ENCODE results near the gene SASH3. TPM values are rescaled to one million over a fixed set of nuclear protein-coding genes. Genes with fewer than 3 reads are reported as not detected.

SASH3 gene
- total RNA-seq, 2 donors from 2014 or later, result 148 to 166 TPM

GRCh38 chrX:129763666-129764065 lies 16.1 kb upstream of the SASH3 start:
- no peaks in the 10 kb centered on the region for H3K36me3 Mint-ChIP-seq (ENCODE audit: insufficient read depth in 2 of 2)
- no peaks in the 10 kb centered on the region for H3K27me3 Mint-ChIP-seq (ENCODE audit: low read depth)
- H3K27ac Mint-ChIP-seq, result no peak overlapping the region
- peaks cover 30% of the 10 kb centered on the region for H3K4me1 Mint-ChIP-seq (ENCODE audit: low read depth)
- ATAC-seq (replicated peaks in 1 of 2) (no peak), DNase-seq (no peak)
- no peaks in the 10 kb centered on the region for H3K9me3 Mint-ChIP-seq
- no peak overlapping the region for H3K4me3 Mint-ChIP-seq

DNA sequence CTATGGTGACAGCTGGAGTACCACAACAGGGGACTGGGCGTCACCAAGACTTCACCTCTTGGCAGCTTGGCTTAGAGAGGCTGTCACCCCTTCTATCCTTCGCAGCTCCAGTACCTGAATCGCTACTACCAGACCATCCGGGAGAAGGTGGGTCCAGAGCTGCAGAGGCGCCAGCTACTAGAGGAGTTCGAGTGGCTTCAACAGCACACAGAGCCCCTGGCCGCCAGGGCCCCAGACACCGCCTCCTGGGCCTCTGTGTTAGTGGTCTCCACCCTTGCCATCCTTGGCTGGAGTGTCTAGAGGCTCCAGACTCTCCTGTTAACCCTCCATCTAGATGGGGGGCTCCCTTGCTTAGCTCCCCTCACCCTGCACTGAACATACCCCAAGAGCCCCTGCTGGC lies 11.6 kb upstream of the SASH3 start:
- ATAC-seq (replicated peaks in 1 of 2) (no peak), DNase-seq (no peak)
- peaks cover 48% of the 10 kb centered on the region for H3K4me1 Mint-ChIP-seq (ENCODE audit: low read depth)
- no peaks in the 10 kb centered on the region for H3K27me3 Mint-ChIP-seq (ENCODE audit: low read depth)
- H3K9me3 Mint-ChIP-seq, result no peaks in the 10 kb centered on the region
- H3K4me3 Mint-ChIP-seq, result peak overlapping the region in 1 of 2 donors; percentile 61
- no peaks in the 10 kb centered on the region for H3K36me3 Mint-ChIP-seq (ENCODE audit: insufficient read depth in 2 of 2)
- H3K27ac Mint-ChIP-seq, result no peak overlapping the region

DNA sequence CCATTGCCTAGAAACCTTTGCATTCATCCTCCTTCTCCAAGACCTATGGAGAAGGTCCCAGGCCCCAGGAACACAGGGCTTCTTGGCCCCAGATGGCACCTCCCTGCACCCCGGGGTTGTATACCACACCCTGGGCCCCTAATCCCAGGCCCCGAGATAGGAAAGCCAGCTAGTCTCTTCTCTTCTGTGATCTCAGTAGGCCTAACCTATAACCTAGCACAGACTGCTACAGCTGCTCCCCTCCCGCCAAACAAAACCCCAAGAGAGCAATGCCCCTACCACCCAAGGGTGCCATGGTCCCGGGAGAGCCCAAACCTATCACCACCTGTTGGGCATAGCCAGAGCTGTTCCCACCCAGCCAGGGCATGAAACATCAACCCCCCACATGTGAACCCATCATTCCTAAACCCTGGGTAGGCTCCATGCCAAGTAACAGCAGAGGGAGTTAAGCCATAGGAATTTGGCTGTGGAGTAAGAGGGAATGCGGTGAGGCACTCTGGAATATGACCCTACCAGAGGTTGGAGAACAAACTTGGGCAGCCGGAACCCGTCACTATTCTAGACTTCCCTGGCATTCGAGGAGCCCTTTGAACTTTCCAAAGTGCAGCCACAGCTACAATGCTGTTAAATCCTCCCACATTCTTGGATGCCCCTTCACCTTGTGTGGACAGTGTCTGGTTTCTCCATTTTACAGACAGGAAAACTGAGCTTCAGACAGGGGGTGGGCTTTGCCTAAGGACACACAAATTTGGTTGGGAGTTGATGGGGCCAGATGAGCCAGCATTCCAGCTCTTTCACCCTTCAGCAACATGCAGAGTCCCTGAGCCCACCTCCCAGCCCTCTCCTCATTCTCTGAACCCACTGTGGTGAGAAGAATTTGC lies 10.9 kb upstream of the SASH3 start:
- peaks cover 55% of the 10 kb centered on the region for H3K4me1 Mint-ChIP-seq (ENCODE audit: low read depth)

GRCh38 chrX:129769467-129770154 lies 10.1 kb upstream of the SASH3 start:
- H3K27ac Mint-ChIP-seq, result peak overlapping the region; percentile 78
- DNase-seq, result peak; percentile 64 to 75
- peak; percentile 82 to 83 for ATAC-seq (replicated peaks in 1 of 2)
- peaks cover 62% of the 10 kb centered on the region for H3K4me1 Mint-ChIP-seq (ENCODE audit: low read depth)
- H3K27me3 Mint-ChIP-seq (ENCODE audit: low read depth), result no peaks in the 10 kb centered on the region
- no peaks in the 10 kb centered on the region for H3K36me3 Mint-ChIP-seq (ENCODE audit: insufficient read depth in 2 of 2)
- no peaks in the 10 kb centered on the region for H3K9me3 Mint-ChIP-seq
- peak overlapping the region; percentile 61 to 62 for H3K4me3 Mint-ChIP-seq

More for the DNA sequence above, 10.9 kb upstream of the SASH3 start:
- H3K4me3 Mint-ChIP-seq, result peak overlapping the region; percentile 61 to 62
- DNase-seq, result no peak
- no peaks in the 10 kb centered on the region for H3K36me3 Mint-ChIP-seq (ENCODE audit: insufficient read depth in 2 of 2)
- ATAC-seq (replicated peaks in 1 of 2), result no peak
- H3K27ac Mint-ChIP-seq, result peak overlapping the region; percentile 78
- no peaks in the 10 kb centered on the region for H3K9me3 Mint-ChIP-seq
- H3K27me3 Mint-ChIP-seq (ENCODE audit: low read depth), result no peaks in the 10 kb centered on the region

- H3K36me3 Mint-ChIP-seq (ENCODE audit: insufficient read depth in 2 of 2), result no peaks in the 10 kb centered on the region
- ATAC-seq (replicated peaks in 1 of 2) (no peak), DNase-seq (peak; percentile 33 to 35)
- H3K9me3 Mint-ChIP-seq, result no peaks in the 10 kb centered on the region
- no peaks in the 10 kb centered on the region for H3K27me3 Mint-ChIP-seq (ENCODE audit: low read depth)
- peak overlapping the region; percentile 65 to 67 for H3K4me3 Mint-ChIP-seq
- H3K4me1 Mint-ChIP-seq (ENCODE audit: low read depth), result peaks cover 70% of the 10 kb centered on the region
- H3K27ac Mint-ChIP-seq, result peak overlapping the region; percentile 92
These were observed 8.3 kb upstream of the SASH3 start for GRCh38 chrX:129771266-129771995.

DNA sequence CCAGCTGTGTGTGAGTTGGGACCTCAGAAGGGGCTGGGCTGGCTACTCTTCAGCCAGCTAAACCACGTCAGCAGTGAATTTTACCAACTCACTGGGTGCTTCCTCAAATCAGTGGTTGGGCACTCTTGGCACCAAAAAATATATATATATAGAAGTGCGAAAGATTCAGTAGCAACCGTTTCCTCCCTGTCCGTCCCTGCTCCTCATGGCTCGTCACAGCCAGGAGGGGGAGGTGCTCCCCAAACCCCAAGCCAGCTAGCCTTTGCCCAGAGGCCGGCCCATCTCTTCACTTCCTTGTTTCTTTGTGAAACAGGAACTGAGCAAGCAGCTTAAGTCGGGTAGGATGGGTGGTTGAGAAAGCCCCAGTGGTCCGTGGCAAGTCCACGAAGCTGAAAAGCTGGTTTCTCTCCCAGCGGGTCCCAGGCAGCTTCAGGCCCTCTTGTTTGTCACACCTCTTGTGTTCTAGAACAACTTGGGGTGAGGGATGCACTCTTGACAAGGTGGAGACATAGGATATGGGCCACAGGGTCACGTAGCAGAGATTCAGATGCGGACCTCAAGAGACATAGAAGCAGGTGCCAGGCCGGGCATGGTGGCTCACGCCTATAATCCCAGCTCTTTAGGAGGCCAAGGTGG lies 6.8 kb upstream of the SASH3 start:
- H3K27me3 Mint-ChIP-seq (ENCODE audit: low read depth), result no peaks in the 10 kb centered on the region
- H3K4me3 Mint-ChIP-seq, result peak overlapping the region; percentile 65 to 81
- ATAC-seq (replicated peaks in 1 of 2) (peak; percentile 28 to 41), DNase-seq (peak; percentile 54 to 63)
- no peaks in the 10 kb centered on the region for H3K36me3 Mint-ChIP-seq (ENCODE audit: insufficient read depth in 2 of 2)
- H3K9me3 Mint-ChIP-seq, result no peaks in the 10 kb centered on the region
- H3K4me1 Mint-ChIP-seq (ENCODE audit: low read depth), result peaks cover 78% of the 10 kb centered on the region
- H3K27ac Mint-ChIP-seq, result peak overlapping the region; percentile 90

- H3K4me1 Mint-ChIP-seq (ENCODE audit: low read depth), result peaks cover 81% of the 10 kb centered on the region
- H3K9me3 Mint-ChIP-seq, result no peaks in the 10 kb centered on the region
- H3K4me3 Mint-ChIP-seq, result peak overlapping the region; percentile 65 to 81
- peak; percentile 33 to 49 for ATAC-seq (replicated peaks in 1 of 2)
- DNase-seq, result peak; percentile 24 to 34
- H3K27ac Mint-ChIP-seq, result peak overlapping the region; percentile 90
- H3K36me3 Mint-ChIP-seq (ENCODE audit: insufficient read depth in 2 of 2), result no peaks in the 10 kb centered on the region
- no peaks in the 10 kb centered on the region for H3K27me3 Mint-ChIP-seq (ENCODE audit: low read depth)
These were observed 5.9 kb upstream of the SASH3 start for GRCh38 chrX:129773649-129774458.

DNA sequence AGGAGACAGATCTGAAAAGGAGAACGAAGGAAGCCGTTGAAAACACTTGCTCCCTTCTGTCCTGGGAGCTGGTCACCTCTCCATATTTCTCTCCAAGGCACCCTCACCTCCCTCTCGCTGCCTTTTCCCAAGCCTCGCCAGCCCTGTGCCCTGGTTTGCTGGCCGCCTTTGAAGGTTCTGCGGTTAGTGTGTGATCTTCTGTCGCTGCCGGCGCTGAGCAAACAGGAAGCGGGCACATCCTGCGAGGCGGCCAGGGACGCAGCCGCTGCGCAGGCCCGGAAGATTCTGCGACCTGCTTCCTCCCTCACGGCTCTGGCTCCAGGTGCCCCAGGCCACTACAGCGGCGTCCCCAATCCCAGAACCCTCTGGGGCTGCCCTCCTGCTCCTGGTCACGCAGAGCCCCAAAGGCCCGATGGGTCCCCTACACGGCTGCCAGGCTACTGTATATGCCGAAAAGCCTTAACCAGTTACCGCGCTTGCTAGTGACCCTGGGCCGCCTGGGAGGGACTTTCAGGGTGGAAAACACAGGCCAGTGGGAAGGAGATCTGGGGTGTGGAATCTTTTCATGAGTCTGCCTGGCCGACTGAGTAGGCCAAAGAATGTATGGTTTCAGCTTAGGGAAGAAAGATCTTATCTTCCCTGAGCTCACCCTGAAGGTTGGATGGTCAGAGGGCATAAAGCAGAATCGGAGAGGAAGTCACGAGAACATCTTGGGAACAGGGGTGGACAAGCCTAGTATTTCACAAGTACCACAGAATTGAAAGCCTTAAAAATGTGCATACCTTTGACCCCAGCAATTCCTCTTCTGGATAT lies 2.3 kb upstream of the SASH3 start:
- H3K27me3 Mint-ChIP-seq (ENCODE audit: low read depth), result no peaks in the 10 kb centered on the region
- H3K4me1 Mint-ChIP-seq (ENCODE audit: low read depth), result peaks cover 71% of the 10 kb centered on the region
- peak overlapping the region; percentile 89 to 91 for H3K4me3 Mint-ChIP-seq
- peaks cover 0 to 16% of the 10 kb centered on the region in 2 donors for H3K36me3 Mint-ChIP-seq (ENCODE audit: insufficient read depth in 2 of 2)
- peaks cover 0 to 5% of the 10 kb centered on the region in 2 donors for H3K9me3 Mint-ChIP-seq
- H3K27ac Mint-ChIP-seq, result peak overlapping the region; percentile 91
- peak; percentile 79 for DNase-seq
- peak; percentile 34 to 37 for ATAC-seq (replicated peaks in 1 of 2)

- H3K4me1 Mint-ChIP-seq (ENCODE audit: low read depth), result peaks cover 71% of the 10 kb centered on the region
These were observed 570 bp upstream of the SASH3 start for GRCh38 chrX:129779086-129779672.

DNA sequence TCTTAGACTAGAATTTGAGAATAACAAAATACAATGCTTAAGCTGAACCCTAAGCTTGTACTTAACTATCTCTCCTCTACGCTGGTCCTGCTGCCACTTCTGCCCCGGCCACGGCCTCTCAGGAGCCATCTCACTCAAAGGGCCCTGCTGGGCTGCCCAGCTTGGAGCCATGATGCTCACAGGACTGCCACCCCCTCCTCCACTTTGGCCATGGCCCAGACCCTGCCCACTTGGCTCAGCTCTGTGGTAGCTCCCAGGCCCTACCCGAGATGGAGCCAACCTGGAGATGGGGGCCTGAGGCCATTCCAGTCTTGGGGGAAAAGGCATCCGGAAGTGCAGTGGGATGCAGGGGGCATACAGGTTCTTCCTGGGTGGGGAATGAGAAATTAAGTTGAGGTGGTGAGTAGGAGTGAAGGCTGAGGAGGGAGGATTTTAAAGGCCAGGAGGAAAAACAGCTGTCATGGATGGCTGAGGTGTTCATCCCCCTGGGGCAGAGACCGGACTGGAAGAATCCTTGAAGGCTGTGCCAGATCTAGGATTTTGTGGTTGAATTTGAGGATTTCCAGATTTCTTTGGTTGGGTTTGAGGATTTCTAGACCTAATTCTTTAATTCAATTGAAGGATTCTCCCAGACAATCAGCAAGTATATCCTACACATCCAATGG lies 824 bp downstream of the SASH3 start:
- H3K4me3 Mint-ChIP-seq, result peak overlapping the region; percentile 89 to 94
- H3K36me3 Mint-ChIP-seq (ENCODE audit: insufficient read depth in 2 of 2), result peaks cover 12 to 28% of the 10 kb centered on the region in 2 donors
- peak overlapping the region; percentile 93 for H3K27ac Mint-ChIP-seq
- H3K27me3 Mint-ChIP-seq (ENCODE audit: low read depth), result no peaks in the 10 kb centered on the region
- H3K9me3 Mint-ChIP-seq, result peaks cover 0 to 5% of the 10 kb centered on the region in 2 donors
- ATAC-seq (replicated peaks in 1 of 2) (no peak), DNase-seq (no peak)
- H3K4me1 Mint-ChIP-seq (ENCODE audit: low read depth), result peaks cover 68% of the 10 kb centered on the region

More at GRCh38 chrX:129779086-129779672, 570 bp upstream of the SASH3 start:
- peak overlapping the region; percentile 91 for H3K27ac Mint-ChIP-seq
- no peak for DNase-seq
- no peaks in the 10 kb centered on the region for H3K27me3 Mint-ChIP-seq (ENCODE audit: low read depth)
- peak overlapping the region; percentile 89 to 94 for H3K4me3 Mint-ChIP-seq
- peaks cover 11 to 25% of the 10 kb centered on the region in 2 donors for H3K36me3 Mint-ChIP-seq (ENCODE audit: insufficient read depth in 2 of 2)
- ATAC-seq (replicated peaks in 1 of 2), result no peak
- H3K9me3 Mint-ChIP-seq, result peaks cover 0 to 5% of the 10 kb centered on the region in 2 donors
